Activated CD4-positive, alpha-beta T cell treated with anti-CD3 and anti-CD28 coated beads for 24 hours (primary cell): ENCODE data around the gene CXADR.
"Not testable (repeated sequence)": the region's sequence is repeated elsewhere in the genome, so short reads cannot be mapped to it uniquely, and the experiment has no call there.

Source experiments
- DNase-seq, 2 donors: peaks; one replicate each; pipeline ENCODE4 v3.0.0-alpha.2; 2020; ENCODE audit warnings: low read depth in 2 of 2

The CXADR gene

DNA sequence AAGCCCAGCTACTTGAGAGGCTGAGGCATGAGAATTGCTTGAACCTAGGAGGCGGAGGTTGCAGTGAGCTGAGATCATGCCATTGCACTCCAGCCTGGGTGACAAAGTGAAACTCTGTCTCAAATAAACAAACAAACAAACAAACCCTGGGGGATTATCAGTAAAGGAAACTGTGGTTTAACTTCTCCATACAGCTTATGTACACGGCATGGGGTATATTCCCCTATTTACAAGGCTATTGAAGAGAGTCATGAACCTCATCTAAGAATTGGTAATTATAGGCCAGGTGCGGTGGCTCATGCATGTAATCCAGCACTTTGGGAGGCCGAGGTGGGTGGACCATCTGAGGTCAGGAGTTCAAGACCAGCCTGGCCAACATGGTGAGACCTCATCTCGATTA, 9.9 kb upstream of the CXADR start:
- not testable (repeated sequence) for DNase-seq

DNA sequence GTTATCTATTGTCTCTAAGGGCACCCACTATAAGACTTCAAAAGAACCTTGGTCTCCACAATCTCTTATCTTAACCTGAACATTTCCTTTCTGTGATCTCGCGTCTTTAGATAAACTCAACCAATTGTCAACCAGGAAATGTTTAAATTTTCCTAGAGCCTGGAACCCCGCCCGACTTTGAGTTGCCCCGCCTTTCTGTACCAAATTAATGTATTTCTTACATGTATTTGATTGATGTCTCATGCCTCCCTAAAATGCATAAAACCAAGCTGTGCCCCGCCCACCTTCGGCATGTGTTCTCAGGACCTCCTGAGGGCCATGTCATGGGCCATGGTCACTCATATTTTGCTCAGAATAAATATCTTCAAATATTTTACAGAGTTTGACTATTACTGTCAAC, 5.9 kb upstream of the CXADR start:
- no peak for DNase-seq

DNA sequence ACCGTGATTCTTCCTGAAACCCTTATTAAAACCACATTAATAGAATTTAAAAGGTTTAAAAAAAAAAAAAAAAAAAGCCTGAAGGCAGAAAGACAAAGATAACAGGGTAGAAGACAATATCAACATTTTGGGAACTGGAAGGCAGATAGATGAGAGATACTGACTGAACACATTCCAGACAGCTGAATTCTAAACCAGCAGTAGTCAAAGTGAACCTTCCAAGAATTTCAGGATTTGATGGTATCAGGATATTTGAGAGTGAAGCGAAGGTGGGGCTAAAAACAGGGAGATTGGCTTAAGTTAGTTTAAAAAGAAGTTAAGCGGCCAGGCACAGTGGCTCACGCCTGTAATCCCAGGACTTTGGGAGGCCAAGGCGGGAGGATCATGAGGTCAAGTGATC, 5.3 kb upstream of the CXADR start:
- DNase-seq, result no peak

DNA sequence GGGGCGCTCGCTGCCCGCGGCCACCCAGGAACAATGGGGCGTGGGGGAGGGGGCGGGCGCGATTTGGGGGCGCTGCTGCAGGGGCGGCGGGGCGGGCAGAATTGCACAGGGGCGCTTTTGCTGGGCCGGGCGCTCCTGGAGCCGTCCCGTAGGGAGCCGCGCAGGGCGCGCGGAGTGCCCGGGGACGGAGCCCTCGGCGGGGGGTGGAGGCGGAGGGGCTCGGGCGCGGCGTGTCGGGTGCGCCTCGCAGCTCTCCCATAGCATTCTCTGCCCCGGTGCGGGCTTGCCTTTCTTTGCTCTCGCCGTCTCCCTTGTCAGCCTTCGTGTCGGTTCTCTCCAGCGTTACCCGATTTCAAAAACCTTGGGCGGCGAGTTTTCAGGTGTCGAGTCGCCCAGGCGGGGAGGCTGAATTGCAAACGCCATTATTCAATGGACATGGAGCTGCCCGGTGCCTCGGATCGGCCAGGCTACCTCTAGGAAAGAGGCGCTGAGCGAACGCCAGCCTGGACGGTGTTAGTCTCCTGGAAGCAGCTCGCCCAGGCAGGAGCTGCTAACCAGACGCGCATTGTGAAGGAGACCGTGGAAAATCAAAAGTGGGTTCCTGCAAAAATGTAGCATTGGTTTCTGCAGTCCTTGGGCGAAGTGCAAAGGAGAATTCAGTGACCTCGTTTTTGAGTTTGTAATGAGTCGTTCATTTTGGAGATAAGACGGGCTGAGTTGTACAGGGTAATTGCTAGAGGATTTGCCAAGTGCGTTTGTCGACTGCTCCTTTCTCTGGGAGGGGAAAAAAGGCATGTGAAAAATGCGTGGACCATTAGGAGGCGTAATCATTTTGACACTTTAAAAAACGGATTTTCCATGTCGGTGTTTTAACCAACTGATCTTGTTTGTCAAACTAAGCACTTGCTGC, 626 bp downstream of the CXADR start:
- DNase-seq, result no peak

DNA sequence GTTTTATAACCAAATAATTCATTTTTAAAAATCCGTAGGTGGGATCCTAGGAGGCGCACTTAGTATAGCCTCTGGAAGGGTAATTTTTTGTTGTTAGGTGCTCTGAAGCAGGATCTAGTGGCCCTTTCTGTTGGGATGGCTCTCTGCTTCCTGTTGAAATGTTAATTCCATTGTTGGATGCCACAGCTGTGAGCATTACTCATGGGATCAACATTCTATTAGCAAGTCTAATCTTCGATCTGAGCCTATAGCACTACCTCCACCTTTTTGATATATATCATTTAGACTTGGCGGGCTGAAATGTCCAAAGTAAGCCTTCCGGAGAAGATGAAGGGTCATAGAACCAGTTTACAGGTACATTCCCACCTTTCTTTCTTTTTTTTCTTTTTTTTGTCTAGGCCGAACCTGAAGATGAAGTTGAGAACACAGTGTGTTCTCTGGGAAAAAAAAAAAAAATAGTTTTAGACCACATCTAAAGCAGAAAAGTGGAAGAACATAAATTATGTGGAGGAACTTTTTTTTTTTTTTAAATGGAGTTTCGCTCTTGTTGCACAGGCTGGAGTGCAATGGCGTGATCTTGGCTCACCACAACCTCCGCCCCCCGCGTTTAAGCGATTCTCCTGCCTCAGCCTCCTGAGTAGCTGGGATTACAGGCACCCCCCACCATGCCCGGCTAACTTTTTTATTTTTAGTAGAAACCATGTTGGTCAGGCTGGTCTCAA, 1.4 kb downstream of the CXADR start:
- DNase-seq, result no peak

DNA sequence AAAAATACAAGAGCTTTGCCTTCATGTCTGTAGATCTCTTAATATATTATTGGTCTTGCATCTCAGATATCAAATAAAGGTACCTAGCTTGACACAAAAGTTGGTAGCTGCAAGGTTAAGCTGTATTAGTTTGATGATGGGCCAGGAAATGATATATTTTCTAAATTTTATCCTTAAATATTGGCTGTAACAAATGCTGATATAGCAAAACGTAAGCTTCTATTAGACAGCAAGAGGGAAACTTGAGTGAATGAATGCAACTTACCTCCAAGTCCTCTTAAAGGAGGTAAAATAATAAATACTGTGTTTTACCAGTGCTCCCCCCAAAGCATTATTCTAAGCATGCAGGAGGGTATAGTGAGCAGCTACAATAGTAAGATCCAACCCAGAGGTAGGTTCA, 4.2 kb downstream of the CXADR start:
- not testable (repeated sequence) for DNase-seq

DNA sequence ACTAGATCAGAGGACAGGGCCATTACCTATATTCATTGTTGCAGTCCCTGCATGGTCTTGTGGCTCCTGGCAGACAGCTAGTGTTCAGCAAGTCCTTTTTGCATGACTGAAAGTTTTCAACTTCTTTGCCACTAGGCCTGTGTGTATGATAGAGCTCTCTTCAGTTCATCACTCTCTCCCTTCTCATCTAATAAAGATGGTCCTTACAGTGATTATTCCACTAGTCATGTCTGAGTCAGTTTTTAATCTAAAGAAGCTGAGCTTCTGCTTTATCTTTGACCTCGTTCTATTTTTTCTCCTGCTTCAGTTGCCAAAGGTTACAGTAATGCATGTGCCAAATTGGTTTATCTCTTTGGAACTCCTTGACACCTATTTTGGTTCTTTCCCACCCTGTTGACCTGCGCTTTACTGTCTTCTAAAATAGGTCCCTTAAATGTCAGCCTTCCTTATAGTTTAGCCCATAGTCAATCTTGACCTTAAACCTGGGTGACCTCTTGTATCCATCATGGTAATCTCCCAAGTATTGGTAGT, 6.4 kb downstream of the CXADR start:
- no peak for DNase-seq

DNA sequence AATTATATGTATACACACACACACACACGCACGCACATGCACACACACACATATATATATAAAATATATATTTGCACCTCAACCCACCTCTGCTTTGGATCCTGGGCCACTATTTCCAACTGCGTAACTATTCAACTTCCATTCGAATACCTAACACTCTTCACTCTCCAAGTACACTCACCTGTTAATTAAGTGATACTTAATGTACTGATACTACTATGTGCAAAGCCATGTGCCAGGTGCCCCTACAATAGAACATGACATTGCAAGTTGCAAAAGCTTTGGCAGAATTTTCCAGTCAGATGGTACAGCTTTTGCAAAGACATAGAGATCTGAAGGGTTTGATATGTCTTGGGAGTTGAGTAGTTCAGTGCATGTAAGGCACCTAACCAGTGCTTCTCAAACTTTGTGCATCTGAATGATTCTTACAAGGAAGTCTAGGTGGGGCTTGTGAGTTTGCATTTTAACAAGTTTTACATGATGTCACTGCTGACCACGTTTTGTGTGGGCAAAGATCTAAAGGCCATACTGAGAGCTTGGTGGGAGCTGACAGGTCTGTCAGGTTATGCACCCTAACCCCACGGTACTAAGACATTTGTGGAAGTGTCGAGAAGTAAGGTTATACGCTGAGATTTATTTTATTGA, 7.2 kb downstream of the CXADR start:
- no peak for DNase-seq

DNA sequence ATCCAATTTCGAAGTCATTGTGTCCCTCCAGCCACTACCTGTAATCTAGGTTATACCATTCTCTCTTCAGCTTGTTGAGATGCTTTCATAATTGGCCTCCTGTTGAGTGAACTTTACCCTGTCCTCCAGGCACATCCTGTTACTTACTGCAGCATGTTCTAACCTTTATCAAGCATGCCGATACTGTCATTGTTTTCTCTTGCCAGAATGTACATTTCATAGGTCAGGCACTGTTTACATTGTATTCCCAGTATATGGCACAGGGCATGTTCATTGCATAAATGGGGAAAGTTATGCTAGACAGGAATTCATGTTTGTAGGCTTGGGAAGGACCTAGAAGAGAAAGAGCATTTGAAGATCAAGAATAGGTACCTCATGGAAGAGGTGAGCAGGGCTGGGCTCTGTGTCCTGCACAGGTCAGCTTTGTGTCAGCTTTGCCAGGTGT, 10.2 kb downstream of the CXADR start:
- DNase-seq, result no peak

DNA sequence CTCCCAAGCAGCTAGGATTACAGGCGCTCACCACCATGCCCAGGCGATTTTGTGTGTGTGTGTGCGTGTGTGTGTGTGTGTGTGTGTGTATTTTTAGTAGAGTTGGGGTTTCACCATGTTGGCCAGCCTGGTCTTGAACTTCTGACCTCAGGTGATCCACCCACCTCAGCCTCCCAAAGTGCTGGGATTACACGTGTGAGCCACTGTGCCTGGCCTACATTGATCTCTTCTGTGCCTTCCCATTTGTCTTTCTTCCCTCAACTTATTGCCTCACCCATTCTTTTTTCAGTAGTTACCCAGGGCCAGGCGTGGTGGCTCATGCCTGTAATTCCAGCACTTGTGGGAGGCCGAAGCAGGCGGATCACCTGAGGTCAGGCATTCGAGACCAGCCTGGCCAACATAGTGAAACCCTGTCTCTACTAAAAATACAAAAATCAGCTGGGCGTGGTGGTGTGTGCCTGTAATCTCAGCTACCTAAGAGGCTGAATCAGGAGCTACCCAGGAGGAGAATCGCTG, 11.2 kb downstream of the CXADR start:
- DNase-seq, result not testable (repeated sequence)

DNA sequence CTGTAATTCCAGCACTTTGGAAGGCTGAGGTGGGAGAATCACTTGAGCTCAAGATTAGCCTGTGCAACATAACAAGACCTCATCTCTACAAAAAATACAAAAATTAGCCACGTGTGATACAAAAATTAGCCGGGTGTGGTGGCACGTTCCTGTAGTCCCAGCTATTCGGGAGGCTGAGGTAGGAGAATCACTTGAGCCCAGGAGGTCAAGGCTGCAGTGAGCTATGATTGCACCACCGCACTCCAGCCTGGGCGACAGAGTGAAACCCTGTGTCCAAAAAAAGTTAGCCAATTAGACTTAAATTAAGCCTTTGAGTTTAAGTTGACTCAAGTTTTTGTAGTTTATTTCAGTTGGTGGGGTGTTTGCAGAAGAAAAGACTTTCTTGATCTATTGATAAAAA, 11.8 kb downstream of the CXADR start:
- DNase-seq, result no peak

DNA sequence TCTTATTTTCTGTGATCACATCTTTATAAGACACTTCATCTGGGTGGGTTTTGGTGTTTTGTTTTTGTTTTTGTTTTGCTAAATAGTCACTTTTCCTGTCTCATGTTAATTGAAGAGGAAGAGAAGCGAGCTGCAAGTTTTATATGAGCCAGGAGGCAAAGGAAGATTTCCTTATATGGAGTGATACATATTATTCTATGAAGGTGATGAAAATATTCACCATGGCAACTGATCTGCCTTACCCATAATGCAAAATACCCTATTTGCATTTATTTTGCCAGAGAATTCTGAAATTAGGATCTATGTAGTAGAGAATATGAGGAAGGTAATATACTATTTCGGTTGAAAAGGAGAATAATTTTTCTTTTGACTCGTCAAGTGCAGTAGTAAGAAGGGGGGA, 13.9 kb downstream of the CXADR start:
- no peak for DNase-seq

DNA sequence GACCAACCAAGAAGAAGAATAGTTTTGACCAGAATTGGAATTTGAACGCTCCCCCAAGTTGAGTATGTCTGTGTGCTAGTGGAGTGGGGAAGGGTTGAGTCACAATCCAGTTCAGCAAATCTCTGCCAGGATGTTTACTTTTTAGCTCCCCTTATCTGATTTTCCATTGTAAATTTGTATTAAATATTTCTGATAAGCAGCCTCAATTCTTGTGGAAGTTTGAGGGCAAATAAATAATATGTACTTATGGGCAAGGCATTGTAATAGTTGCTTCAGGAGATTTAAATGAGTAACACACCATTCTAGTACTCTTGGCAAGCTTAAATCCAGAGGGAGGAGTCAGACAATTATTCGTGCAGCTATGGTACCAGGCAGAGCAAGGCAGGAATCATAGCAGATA, 14.4 kb downstream of the CXADR start:
- DNase-seq, result no peak

DNA sequence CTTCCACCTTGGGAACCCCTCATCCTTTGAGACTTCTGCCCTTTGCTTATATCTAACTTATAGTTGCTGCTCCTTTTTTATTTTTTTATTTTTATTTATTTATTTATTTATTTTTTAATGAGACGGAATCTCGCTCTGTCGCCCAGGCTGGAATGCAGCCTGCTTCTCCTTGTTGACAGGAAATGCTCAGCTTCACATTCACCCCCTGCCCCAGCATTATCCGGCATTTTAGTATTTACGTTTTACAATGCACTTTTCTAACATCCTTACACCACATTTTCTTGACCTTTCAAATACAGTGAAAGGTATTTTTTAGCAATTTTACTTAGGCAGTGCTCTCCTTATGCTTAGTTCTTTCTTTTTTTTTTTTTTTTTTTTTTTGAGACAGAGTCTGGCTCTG, 14.9 kb downstream of the CXADR start:
- DNase-seq, result no peak

DNA sequence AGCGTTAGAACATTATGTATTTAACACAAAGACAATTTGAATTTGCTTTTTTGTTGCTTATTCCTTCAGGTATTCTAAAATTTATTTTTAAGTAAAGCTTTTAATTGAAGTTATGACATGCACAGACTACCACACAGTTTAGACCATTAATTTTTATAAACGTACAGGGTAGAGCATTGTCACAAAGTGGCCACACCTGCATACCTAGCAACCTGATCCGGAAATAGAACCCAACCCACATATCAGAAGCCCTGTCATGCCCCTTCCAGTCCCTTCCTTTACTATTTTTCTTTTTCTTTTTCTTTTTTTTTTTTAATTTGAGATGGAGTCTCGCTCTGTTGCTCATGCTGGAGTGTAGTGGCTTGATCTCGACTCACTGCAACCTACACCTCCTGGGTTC, 16.8 kb downstream of the CXADR start:
- DNase-seq, result no peak

DNA sequence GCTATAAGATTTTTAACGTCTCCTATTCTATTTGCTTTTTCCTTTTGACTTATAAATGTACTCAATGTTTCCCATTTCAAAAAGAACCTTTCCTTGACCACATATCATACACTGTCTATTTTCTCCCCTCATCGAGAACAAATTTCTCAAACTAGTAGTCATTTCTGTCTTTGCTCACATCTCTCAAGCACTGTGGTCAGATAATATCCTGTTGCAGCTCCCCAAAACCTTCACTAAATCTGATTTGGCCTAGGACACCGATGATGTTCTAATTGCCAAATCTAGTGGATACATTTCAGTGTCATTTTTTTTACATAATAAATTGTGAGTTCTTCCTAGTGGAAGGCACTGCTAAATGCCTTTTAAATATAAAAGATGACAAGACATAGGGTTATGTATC, 19.4 kb downstream of the CXADR start:
- DNase-seq, result no peak

DNA sequence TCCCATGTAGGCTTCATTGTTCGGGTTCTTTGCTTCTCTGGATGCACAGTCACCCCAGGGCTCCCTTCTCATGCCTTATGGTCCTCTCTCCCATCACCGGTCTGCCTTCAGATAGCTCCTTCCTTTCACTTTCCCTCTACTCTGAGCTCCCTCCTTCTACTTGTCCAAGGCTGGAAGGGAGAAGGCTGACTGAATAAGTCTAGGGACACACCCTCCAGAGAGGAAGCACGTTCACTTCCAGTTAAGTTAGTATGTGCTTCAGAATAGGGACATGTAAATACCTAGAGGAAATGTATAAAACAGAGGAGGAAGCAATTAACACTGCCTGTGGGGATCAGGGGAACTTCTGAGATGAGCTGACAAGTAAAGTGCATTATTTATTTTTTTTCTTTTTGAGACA, 23.5 kb downstream of the CXADR start:
- DNase-seq, result no peak

DNA sequence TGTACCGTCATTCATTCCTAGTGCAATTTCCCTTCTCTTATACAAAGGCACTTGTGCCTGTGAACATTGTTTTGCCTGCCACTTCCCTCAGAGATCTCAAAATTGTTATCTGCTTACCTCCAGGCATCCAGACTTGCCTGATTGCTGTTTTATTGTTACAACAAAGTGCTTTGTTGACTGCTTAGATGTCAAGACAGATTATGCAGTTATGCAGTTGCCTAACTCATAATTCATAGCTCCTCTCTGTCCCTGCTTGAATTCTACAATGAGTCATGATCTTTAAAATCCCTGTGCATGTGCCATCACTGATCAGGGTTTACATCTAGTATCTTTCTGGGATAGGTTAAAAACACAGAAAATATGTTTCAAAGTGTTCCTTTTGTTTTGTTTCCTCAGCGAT, 24.5 kb downstream of the CXADR start:
- DNase-seq, result no peak

DNA sequence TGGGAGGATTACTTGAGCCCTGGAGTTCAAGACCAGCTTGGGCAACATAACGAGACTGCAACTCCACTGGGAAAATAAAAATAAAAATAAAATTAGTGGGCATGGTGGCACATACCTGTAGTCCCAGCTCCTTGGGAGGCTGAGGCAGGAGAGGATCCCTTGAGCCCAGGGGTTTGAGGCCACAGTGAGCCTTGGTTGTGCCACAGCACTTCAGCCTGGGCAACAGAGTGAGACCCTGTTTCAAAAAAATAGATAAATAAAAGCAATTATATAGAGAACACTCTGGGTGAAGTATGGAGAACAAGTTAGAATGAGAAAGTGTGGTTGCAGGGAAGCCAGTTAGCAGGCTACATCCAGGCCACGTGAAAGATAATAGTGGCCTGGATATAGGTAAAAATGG, 25.7 kb downstream of the CXADR start:
- DNase-seq, result no peak

DNA sequence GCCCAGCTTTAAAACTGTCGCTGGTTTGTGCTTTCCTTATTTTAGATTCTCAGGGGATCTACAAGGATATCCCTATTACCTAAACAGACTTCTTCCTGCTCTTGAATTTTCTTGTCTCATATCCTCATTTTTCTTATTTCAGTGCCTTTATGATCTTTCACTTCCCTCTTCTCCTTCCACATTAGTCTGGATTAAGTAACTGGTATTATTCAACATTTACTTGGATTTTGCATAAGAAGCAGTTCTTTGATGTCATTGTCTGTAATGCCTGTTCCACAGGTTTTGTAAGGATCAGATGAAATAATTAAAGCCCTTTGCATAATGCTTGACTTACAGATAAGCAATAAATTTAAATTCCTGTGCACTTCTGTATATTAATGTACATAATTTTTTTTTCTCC, 26.5 kb downstream of the CXADR start:
- DNase-seq, result no peak

DNA sequence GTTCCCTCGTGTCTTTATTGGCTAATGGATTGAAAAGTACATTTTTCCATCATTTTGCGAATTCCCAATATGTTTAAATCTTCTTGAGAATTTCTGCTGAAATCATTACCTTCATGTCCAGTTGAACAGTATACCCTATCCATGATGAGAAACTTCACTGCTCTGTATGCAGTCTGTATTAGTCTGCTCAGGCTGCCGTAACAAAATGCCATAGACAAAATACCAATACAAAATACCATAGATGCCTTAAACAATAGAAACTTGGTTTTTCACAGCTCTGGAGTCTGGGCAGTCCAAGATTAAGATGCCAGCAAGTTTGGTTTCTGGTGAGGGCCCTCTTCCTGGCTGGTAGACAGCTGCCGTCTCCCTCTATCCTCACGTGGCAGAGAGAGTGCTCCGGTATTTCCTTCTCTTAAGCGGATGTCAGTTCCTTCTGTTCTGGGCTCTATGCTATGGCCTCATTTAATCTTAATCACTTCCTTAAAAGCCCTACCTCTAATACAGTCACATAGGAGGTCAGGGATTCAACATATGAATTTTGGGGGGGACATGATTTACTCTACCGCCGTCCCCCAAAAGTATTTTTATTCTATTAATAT, 27.0 kb downstream of the CXADR start:
- no peak for DNase-seq

DNA sequence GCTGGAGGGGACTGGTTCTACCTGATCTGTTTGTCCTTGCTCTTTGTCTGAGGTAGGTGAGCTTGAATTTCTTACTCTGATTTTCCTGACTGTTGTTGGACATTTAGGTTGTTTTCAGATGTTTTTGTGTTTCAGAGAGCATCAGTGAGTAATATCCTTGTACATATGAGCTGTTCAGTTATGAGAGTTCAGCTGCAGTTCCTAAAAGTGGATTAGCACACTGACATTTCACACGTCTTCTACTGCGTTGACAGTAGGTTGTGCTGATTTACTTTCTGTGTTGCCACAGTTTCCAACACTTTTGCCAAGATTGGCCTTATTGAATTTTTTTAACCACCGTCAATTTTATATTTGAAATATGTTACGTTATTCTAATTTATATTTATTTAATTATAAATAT, 27.7 kb downstream of the CXADR start:
- no peak for DNase-seq
